ENCODE measurements around the gene CDH15.
"Not testable (repeated sequence)": the region's sequence is repeated elsewhere in the genome, so short reads cannot be mapped to it uniquely, and the experiment has no call there.

The CDH15 gene

GRCh38 chr16:89157778-89158177 lies 13.8 kb upstream of the CDH15 start:
- no peak for DNase-seq

DNA sequence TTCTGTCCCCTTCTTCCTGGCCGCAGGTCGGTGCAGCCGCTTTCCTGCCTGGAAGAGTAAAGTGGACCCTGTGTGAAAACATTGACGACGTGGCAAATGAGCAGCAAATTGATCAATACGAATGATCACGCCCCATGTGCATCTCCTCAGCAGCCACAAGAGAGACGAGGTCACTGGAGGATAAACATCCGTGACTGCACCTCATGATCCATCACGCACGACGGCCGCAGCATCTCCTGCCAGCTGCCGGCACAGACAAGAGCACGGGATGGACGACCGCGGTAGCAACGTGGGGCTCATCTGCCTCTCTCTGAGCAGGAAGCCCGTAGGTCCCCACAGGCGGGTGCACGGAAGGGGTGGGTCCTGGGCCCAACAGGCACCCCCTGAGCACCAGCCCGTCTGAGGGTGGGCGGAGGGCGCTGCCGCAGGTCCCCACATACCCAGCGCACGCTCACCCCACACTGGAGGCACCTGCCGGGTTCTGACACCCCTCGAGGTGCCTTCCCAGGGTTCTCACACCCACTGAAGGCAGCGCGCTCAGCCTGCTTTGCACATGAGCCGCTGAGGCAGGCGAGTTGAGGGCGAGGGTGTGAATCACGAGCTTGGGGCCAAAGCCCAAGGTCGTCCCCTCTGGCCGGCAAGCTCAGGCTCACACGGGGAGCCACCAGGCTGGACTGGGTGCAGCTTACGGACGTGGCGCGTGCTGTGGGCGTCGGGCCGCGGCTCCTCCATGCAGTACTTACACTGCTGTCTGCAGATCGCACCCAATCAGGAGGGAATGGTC lies 12.3 kb upstream of the CDH15 start:
- DNase-seq, result no peak

GRCh38 chr16:89159850-89160354 lies 11.6 kb upstream of the CDH15 start:
- no peak for DNase-seq

DNA sequence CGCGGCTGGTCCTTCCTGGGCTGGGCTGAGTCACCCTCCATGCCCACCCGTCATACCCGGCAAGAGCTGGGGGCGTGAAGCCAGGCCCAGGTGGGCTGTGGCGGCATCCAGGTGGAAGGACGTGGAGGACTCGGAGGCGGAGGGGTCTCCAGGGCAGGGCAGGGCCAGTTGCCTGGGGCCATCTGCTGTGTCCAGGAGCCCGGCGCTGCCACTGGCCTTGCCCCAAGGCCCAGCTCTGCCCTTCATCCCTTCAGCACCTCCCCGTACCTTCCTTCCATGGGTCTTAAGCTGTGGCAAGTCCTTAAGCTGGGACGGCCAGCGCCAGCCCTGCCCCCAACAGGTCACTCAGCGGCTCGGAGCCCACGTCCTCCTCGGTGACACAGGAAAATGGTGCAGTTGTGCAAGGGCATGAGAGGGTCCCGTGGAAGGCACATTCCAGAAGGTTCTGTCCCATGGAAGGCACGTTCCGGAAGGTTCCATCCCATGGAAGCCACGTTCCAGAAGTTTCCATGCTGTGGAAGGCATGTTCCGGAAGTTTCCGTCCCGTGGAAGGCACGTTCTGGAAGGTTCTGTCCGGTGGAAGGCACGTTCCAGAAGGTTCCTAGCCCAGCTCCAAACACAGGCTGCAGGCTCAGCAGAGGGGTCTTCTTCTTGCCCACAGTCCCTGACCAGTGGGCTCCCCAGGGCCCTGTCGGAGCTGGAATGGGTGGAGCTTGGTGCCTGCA lies 10.4 kb upstream of the CDH15 start:
- no peak for DNase-seq

GRCh38 chr16:89161763-89162713 lies 9.5 kb upstream of the CDH15 start:
- no peak for DNase-seq

GRCh38 chr16:89163297-89163696 lies 8.3 kb upstream of the CDH15 start:
- no peak for DNase-seq

GRCh38 chr16:89164436-89164835 lies 7.1 kb upstream of the CDH15 start:
- DNase-seq, result no peak

DNA sequence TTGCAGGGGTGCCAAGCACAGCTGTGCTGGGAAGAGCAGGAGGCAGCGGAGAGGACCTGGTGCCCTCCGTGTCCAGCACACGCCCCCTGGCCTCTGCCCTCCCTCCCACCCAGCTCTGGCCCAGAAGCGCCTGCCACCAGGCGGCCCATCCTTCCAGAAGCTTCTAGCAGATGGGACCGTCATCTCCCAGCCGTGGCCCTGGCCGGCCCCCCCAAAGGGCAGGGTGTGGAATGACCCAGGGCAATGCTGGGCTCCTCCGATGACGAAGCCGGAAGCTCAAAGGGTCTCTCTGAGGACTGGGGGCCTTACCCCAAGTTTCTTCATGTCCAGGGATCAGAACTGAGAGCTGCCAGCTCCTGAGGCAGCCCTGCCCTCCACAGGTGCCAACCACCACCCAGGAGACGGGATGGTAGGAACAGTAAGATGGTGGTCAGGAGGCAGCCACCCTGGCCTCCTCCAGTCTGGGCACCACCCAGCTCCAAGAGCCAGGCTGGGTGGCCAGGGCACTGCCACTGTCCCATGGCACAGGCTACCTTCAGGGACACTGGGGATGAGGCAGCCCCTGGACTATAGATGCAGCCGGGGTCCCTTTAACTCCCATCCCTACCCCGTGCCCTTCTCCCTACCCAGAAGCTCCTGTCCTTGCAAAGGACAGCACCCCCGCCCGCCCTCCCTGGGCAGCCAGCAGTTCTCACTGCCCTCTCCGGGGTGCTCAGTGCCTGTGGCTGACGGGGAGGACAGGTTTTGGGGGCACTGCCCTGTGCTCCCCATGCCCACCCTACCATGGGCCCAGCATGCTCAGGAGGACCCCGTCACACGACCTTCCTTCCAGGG lies 6.5 kb upstream of the CDH15 start:
- DNase-seq, result no peak

- DNase-seq, result not testable (repeated sequence)
These were observed 5.9 kb upstream of the CDH15 start for GRCh38 chr16:89165681-89165979.

GRCh38 chr16:89166696-89167424 lies 4.7 kb upstream of the CDH15 start:
- no peak for DNase-seq

- peak; percentile 49 for DNase-seq
These were observed 4.1 kb upstream of the CDH15 start for GRCh38 chr16:89167425-89167941.

DNA sequence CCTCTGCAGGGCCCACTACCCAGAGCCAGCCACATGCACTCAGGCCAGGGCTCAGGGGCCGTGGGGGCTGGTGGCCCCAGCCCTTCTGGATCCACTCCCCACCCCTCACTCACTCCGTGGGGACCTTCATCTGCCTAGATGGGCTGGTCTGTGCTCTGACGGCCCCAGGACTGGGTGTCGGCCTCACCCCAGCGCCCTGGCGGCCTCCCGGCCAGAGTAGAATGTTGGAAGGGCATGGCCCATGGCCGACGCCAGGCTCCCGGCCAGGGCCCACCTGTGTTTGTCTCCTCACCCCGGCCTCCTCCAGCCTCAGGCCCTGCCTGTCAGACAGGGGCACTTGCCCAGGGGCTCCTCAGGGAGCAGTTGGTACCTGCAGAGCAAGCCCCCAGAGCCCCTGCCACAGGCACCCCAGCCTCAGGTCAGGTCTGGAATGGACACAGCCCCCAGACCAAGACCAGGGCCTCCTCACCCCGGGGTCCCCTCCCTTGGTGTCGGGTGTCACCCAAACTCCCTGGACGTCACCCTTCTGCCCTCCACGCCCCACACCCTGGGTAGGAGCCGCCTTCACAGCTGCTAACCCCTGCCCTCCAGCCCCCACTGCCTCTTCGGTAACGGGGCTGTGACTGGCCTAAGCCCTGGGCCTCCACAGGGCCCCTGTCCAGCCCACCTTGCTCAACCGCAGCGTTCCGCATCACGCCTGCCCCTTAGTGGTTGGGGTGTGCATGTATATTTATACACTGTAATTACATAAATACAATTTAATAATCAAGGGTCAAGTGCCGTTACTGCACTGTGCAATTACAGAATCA lies 3.0 kb upstream of the CDH15 start:
- no peak for DNase-seq

DNA sequence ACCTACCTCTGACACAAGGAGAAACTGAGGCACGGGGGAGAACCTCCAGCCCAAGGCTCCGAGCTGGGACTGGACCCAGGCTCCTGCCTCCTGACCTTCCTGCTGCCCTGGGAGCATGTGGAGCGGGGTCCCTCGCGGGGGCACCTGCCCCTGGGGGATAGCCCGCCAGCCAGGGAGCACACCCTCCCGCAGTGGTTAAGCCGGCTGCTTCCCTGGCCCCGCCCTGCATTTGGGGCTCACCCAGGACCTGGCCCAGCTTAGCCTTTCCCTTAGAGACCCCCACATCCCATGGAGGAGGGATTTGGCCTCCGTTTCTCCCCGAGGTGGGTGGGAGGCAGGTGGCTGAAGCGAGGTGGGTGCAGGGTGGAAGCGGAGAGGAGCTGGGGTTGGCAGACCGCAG lies 1.8 kb upstream of the CDH15 start:
- no peak for DNase-seq

GRCh38 chr16:89170346-89171215 lies 967 bp upstream of the CDH15 start:
- no peak for DNase-seq

DNA sequence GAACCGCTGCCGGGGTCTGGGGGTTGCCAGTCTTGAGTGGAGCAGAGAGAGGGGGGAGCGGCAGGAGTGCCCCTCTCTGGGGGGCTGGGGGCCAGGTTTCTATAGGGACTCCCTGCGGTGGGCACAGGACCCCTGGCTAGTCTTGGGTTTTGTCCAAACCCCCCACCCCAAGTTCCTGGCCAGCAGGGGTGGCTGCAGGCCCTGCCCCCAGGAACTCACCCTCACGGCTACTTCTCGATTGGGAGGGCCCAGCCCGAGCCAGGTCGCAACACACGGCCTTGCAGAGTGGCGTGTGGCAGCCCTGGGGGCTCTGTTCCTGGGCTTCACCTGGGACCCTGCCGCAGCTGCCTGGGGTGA lies 601 bp downstream of the CDH15 start:
- no peak for DNase-seq

DNA sequence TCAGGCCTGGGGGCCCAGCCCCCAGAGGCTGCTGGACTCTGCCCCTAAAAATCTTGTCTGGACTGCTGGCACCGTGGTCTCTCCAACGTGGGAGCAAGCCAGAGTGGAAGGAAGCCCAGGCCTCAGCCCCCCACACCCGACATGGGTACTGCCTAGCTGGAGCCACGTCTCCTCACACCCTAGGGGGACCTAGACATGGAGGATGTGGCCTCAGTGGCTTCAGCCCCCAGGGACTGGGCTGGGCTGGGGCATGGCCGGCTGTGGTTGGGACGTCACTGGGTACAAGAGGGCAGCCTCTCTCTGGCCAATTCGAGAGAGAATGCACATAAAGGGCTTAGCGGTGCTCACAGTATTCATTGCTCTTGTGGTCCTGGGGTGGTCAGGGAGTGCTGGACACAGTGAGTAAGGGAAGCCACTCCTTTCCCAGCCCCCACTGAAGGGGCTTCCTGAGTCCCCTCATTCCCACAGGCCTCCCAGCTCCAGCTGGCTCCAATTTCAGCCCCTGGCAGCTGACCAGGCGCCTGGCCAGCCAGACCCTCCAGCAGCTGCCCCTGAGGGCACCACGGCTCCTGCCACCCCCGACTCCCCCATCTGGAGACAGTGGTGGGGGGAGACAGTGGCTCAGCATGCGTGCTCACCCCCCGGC lies 1.1 kb downstream of the CDH15 start:
- no peak for DNase-seq

DNA sequence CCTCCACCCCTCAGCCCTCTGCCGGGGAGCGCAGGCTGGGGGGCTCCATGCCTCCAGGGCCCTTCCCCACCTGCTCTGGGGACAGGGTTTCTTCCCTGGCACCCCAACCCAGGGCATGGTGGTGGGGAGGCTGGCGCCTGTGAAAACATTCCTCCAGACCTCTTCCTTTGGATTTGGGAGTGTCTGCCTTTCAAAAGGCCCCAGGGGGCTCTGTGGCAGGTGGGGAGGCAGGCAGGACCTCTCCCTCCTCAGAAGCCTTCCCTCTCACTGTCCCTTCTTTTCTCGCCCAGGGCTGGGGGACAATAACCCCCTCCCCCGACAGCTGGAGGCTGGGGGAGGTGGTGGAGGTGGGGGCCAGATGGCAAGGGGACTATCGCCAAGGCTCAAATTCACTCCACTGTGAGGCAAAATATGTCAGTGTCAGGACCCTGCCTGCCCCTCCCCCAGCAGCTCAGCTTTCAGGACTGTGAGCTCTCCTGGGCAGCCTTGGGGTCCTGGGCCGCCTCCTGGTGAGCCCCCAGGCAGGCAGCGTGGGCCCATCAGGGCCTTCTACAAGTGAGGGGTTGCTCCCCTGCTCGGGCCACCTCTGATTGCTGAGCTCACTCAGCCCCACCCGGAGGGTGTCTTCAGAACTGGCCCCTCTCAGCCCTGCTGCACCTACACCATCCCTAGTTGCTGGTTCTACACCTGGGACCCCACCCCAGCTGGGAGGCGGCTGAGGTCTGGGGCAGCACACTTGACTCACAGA lies 1.8 kb downstream of the CDH15 start:
- DNase-seq, result no peak

Data from HCEC 1CT (cell line).